ENCODE data around the gene FAM53A. TPM values are rescaled to one million over a fixed set of nuclear protein-coding genes. Genes with fewer than 3 reads are reported as not detected.

The FAM53A gene
- total and polyA plus RNA-seq, 2 of the 13 experiments (the other 11 are each of a cell fraction or from before 2014, with no cell fraction given) = 0.48 to 1.1 TPM

DNA sequence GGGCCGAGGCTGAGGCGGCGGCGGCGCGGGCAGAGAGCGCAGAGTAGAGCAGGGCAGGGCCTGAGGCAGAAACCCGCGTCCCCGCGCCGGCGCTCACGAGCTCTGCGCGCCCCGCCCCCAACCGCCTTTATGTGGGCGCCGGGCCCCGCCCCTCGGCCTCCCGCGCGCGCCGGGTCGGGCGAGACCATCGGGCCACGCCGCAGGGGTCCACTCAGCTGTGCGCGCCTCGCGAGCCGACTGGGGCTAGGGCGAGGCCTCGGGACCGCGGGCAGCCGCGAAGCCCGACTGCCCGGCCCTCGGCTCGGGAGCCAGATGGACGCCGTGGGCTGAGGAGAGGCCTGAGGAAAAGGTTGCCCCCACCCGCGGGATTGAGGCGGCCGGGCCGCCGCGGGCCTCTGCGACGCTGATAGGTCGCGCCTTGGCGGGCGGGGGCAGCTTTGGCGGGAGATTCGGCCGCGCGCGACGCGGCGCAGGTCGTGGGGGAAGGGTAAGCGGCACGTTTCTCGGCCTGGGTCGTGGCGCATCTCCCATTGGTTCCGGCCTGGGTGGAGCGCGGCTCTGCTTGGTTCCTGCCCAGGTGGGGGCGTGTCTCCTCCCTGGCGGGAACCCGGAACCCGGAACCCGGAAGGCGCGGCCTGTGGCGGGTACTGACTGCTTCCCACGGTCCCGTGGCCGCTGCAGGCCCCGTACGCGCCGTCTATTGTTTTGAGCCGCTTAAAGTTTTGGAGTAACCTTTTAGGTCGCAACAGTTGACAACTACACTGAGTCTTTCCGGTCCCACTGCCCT, 28.3 kb upstream of the FAM53A start, which contains the start of gene SLBP (continued):
- TF ChIP-seq ZMYM2 (CRISPR knock-in tag; IDR thresholded peaks at IDR 0.05) (peak; percentile 91), SAFB2 (CRISPR knock-in tag; IDR thresholded peaks at IDR 0.05; ENCODE audit: borderline replicate concordance, low read depth) (peak; percentile 89; the same call in 1 of the 2 replicates), ZNF431 (CRISPR knock-in tag; IDR thresholded peaks at IDR 0.05; ENCODE audit: borderline replicate concordance, low read depth) (no peak; the same call in none of the 2 replicates), ARNTL (CRISPR knock-in tag; IDR thresholded peaks at IDR 0.05) (peak; percentile 97), FOXA3 (CRISPR knock-in tag; IDR thresholded peaks at IDR 0.05) (no peak), ZNF878 (CRISPR knock-in tag; IDR thresholded peaks at IDR 0.05) (peak; percentile 94), IRX3 (CRISPR knock-in tag; IDR thresholded peaks at IDR 0.05; ENCODE audit: borderline replicate concordance, low read depth) (peak; percentile 98), CBX5 (CRISPR knock-in tag; IDR thresholded peaks at IDR 0.05; ENCODE audit: borderline replicate concordance) (0 out of 2 replicates have a peak, but pooled peaks have one; percentile 37), SP4 (CRISPR knock-in tag; IDR thresholded peaks at IDR 0.05) (peak; percentile 93), ZNF234 (CRISPR knock-in tag; conservative IDR thresholded peaks at IDR 0.05) (peak; percentile 99), SP140L (CRISPR knock-in tag; IDR thresholded peaks at IDR 0.05; ENCODE audit: borderline replicate concordance) (peak; percentile 82; the same call in 1 of the 2 replicates), TBL1XR1 (IDR thresholded peaks at IDR 0.05; ENCODE audit: borderline replicate concordance, low read length, partially characterized antibody) (no peak), PCBP2 (optimal IDR thresholded peaks at IDR 0.05; ENCODE audit: low read depth, low read length, poor library complexity, severe bottlenecking) (no peak)
- TF ChIP-seq, protein P1, sequence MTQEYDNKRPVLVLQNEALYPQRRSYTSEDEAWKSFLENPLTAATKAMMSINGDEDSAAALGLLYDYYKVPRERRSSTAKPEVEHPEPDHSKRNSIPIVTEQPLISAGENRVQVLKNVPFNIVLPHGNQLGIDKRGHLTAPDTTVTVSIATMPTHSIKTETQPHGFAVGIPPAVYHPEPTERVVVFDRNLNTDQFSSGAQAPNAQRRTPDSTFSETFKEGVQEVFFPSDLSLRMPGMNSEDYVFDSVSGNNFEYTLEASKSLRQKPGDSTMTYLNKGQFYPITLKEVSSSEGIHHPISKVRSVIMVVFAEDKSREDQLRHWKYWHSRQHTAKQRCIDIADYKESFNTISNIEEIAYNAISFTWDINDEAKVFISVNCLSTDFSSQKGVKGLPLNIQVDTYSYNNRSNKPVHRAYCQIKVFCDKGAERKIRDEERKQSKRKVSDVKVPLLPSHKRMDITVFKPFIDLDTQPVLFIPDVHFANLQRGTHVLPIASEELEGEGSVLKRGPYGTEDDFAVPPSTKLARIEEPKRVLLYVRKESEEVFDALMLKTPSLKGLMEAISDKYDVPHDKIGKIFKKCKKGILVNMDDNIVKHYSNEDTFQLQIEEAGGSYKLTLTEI (CRISPR knock-in tag; conservative IDR thresholded peaks at IDR 0.05) = no peak
- TF ChIP-seq, protein P2, sequence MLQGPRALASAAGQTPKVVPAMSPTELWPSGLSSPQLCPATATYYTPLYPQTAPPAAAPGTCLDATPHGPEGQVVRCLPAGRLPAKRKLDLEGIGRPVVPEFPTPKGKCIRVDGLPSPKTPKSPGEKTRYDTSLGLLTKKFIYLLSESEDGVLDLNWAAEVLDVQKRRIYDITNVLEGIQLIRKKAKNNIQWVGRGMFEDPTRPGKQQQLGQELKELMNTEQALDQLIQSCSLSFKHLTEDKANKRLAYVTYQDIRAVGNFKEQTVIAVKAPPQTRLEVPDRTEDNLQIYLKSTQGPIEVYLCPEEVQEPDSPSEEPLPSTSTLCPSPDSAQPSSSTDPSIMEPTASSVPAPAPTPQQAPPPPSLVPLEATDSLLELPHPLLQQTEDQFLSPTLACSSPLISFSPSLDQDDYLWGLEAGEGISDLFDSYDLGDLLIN (CRISPR knock-in tag; IDR thresholded peaks at IDR 0.05; ENCODE audit: borderline replicate concordance) = peak; percentile 100
- TF ChIP-seq, protein P3, sequence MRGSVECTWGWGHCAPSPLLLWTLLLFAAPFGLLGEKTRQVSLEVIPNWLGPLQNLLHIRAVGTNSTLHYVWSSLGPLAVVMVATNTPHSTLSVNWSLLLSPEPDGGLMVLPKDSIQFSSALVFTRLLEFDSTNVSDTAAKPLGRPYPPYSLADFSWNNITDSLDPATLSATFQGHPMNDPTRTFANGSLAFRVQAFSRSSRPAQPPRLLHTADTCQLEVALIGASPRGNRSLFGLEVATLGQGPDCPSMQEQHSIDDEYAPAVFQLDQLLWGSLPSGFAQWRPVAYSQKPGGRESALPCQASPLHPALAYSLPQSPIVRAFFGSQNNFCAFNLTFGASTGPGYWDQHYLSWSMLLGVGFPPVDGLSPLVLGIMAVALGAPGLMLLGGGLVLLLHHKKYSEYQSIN (CRISPR knock-in tag; IDR thresholded peaks at IDR 0.05; ENCODE audit: borderline replicate concordance) = no peak
- TF ChIP-seq, protein P4, sequence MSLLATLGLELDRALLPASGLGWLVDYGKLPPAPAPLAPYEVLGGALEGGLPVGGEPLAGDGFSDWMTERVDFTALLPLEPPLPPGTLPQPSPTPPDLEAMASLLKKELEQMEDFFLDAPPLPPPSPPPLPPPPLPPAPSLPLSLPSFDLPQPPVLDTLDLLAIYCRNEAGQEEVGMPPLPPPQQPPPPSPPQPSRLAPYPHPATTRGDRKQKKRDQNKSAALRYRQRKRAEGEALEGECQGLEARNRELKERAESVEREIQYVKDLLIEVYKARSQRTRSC (CRISPR knock-in tag; IDR thresholded peaks at IDR 0.05; ENCODE audit: low read depth) = 0 out of 2 replicates have a peak, but pooled peaks have one; percentile 48
- TF ChIP-seq, protein P5, sequence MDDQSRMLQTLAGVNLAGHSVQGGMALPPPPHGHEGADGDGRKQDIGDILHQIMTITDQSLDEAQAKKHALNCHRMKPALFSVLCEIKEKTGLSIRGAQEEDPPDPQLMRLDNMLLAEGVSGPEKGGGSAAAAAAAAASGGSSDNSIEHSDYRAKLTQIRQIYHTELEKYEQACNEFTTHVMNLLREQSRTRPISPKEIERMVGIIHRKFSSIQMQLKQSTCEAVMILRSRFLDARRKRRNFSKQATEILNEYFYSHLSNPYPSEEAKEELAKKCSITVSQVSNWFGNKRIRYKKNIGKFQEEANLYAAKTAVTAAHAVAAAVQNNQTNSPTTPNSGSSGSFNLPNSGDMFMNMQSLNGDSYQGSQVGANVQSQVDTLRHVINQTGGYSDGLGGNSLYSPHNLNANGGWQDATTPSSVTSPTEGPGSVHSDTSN (CRISPR knock-in tag; IDR thresholded peaks at IDR 0.05; ENCODE audit: borderline replicate concordance) = no peak
- TF ChIP-seq, protein P6, sequence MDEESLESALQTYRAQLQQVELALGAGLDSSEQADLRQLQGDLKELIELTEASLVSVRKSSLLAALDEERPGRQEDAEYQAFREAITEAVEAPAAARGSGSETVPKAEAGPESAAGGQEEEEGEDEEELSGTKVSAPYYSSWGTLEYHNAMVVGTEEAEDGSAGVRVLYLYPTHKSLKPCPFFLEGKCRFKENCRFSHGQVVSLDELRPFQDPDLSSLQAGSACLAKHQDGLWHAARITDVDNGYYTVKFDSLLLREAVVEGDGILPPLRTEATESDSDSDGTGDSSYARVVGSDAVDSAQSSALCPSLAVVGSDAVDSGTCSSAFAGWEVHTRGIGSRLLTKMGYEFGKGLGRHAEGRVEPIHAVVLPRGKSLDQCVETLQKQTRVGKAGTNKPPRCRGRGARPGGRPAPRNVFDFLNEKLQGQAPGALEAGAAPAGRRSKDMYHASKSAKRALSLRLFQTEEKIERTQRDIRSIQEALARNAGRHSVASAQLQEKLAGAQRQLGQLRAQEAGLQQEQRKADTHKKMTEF (CRISPR knock-in tag; IDR thresholded peaks at IDR 0.05) = peak; percentile 95

All from HepG2 (cell line).